ENCODE results near the gene MYLK2.

DNA sequence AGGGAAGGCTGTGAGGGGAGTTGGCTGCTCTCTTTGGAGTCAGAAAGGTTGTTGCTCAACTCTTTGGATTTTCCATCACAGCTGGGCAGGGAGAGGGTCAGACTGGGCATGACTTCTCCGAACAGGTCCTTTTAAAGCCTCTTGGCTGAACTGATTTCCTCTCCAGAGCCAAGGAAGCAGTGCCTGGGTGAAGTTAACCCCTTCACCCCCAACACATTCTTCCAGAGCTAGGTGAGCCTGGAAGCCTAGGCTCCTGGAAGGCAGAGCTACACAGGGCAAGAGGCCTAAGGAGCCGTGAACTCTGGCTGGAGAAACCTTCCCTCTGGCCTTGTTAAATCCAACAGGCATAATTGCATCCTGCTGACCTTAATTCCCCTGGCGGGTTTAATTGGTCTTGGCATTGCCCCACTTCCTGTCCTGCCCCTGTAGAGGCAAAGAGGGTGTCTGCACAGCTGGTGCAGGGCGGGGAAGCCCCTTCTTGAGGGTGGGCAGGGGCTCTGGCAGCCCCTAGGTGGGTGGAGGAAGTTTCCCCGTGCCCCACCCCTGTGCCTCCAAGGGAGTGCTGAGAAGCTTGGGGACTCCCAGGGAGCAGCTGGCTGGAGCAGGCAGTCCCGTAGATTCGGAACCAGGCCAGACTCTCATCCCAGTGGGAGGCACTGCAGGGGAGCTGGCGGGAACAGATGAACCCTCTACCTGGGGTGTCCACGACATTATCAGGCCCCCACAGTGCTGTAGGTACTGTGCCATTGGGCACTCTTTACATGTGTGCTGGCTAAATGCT, 3.6 kb upstream of the MYLK2 start:
- TF ChIP-seq, protein P1, sequence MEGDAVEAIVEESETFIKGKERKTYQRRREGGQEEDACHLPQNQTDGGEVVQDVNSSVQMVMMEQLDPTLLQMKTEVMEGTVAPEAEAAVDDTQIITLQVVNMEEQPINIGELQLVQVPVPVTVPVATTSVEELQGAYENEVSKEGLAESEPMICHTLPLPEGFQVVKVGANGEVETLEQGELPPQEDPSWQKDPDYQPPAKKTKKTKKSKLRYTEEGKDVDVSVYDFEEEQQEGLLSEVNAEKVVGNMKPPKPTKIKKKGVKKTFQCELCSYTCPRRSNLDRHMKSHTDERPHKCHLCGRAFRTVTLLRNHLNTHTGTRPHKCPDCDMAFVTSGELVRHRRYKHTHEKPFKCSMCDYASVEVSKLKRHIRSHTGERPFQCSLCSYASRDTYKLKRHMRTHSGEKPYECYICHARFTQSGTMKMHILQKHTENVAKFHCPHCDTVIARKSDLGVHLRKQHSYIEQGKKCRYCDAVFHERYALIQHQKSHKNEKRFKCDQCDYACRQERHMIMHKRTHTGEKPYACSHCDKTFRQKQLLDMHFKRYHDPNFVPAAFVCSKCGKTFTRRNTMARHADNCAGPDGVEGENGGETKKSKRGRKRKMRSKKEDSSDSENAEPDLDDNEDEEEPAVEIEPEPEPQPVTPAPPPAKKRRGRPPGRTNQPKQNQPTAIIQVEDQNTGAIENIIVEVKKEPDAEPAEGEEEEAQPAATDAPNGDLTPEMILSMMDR (optimal IDR thresholded peaks at IDR 0.05 in 1 of 3, IDR thresholded peaks at IDR 0.05 in 1 of 3, conservative IDR thresholded peaks at IDR 0.05 in 1 of 3; ENCODE audit: extremely low read depth in 1 of 3, insufficient read depth in 2 of 3, low read length in 3 of 3) = no peak
- no peak for TF ChIP-seq EZH2 (IDR thresholded peaks at IDR 0.05; ENCODE audit: low read length)

Data from keratinocyte (primary cell).